ENCODE data around the gene ERVK3-1.
"Not testable (repeated sequence)": the region's sequence is repeated elsewhere in the genome, so short reads cannot be mapped to it uniquely, and the experiment has no call there.

The ERVK3-1 gene

GRCh38 chr19:58336216-58336615, 31.0 kb downstream of the ERVK3-1 start:
- in situ Hi-C loops (cut with MboI; ENCODE audit: low sequenced_read_pairs, unreplicated experiment) = no loop called here
- no peak for DNase-seq (ENCODE audit: low spot score)
- TF ChIP-seq CTCF (IDR thresholded peaks at IDR 0.05; ENCODE audit: borderline replicate concordance, control extremely low read depth, extremely low read depth, insufficient read depth, missing control alignments) = no peak

- no peak for TF ChIP-seq CTCF (IDR thresholded peaks at IDR 0.05; ENCODE audit: borderline replicate concordance, control extremely low read depth, extremely low read depth, insufficient read depth, missing control alignments)
- in situ Hi-C loops (cut with MboI; ENCODE audit: low sequenced_read_pairs, unreplicated experiment) = no loop called here
- no peak for DNase-seq (ENCODE audit: low spot score)
Measured at GRCh38 chr19:58336820-58337219, 31.6 kb downstream of the ERVK3-1 start.

- DNase-seq (ENCODE audit: low spot score) = no peak
- no peak for TF ChIP-seq CTCF (IDR thresholded peaks at IDR 0.05; ENCODE audit: borderline replicate concordance, control extremely low read depth, extremely low read depth, insufficient read depth, missing control alignments)
- in situ Hi-C loops (cut with MboI; ENCODE audit: low sequenced_read_pairs, unreplicated experiment) = no loop called here
Measured at GRCh38 chr19:58338336-58338735, 33.2 kb downstream of the ERVK3-1 start.

GRCh38 chr19:58338825-58339558, 33.8 kb downstream of the ERVK3-1 start:
- TF ChIP-seq CTCF (IDR thresholded peaks at IDR 0.05; ENCODE audit: borderline replicate concordance, control extremely low read depth, extremely low read depth, insufficient read depth, missing control alignments) = no peak
- in situ Hi-C loops (cut with MboI; ENCODE audit: low sequenced_read_pairs, unreplicated experiment) = no loop called here
- no peak for DNase-seq (ENCODE audit: low spot score)

- TF ChIP-seq CTCF (IDR thresholded peaks at IDR 0.05; ENCODE audit: borderline replicate concordance, control extremely low read depth, extremely low read depth, insufficient read depth, missing control alignments) = no peak
- no peak for DNase-seq (ENCODE audit: low spot score)
- in situ Hi-C loops (cut with MboI; ENCODE audit: low sequenced_read_pairs, unreplicated experiment) = no loop called here
Measured at GRCh38 chr19:58345558-58345957, 40.4 kb downstream of the ERVK3-1 start.

GRCh38 chr19:58346961-58347929, 42.1 kb downstream of the ERVK3-1 start:
- peak; percentile 96 for DNase-seq (ENCODE audit: low spot score)
- no peak for TF ChIP-seq CTCF (IDR thresholded peaks at IDR 0.05; ENCODE audit: borderline replicate concordance, control extremely low read depth, extremely low read depth, insufficient read depth, missing control alignments)
- in situ Hi-C loops (cut with MboI; ENCODE audit: low sequenced_read_pairs, unreplicated experiment) = no loop called here

GRCh38 chr19:58348080-58348479, 42.9 kb downstream of the ERVK3-1 start:
- in situ Hi-C loops (cut with MboI; ENCODE audit: low sequenced_read_pairs, unreplicated experiment); DNase-seq (ENCODE audit: low spot score): not testable (repeated sequence)

All from GM13976 (cell line).